ENCODE measurements around the gene BCKDHA.

BCKDHA gene

DNA sequence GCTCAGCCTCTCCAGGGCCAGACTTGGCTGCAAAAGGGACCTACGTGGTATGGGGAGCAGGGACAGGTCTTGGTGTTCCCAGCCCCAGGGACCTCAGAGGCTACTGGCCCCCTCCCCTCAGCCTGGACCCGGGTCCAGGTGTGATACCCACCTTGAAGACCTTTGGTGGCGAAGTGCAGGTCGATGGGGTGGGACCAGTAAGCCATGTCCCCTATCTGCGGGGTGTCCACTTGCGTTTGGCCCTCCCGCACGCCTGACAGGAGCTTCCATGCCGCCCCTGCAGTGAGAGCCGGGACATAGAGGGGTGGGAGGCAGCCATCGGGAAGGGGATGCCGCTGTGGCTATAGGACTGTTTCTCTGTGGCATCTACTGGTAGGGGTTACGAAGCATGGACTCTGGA is 39.9 kb upstream of the BCKDHA start:
- TF ChIP-seq, protein P1, sequence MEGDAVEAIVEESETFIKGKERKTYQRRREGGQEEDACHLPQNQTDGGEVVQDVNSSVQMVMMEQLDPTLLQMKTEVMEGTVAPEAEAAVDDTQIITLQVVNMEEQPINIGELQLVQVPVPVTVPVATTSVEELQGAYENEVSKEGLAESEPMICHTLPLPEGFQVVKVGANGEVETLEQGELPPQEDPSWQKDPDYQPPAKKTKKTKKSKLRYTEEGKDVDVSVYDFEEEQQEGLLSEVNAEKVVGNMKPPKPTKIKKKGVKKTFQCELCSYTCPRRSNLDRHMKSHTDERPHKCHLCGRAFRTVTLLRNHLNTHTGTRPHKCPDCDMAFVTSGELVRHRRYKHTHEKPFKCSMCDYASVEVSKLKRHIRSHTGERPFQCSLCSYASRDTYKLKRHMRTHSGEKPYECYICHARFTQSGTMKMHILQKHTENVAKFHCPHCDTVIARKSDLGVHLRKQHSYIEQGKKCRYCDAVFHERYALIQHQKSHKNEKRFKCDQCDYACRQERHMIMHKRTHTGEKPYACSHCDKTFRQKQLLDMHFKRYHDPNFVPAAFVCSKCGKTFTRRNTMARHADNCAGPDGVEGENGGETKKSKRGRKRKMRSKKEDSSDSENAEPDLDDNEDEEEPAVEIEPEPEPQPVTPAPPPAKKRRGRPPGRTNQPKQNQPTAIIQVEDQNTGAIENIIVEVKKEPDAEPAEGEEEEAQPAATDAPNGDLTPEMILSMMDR (IDR thresholded peaks at IDR 0.05; ENCODE audit: low read depth, low read length, missing control alignments), result no peak
- no peak overlapping the region for H3K27ac ChIP-seq
- in situ Hi-C loops (cut with HindIII; ENCODE audit: low pct_ligation_motif_present, low sequenced_read_pairs), result no loop called here

DNA sequence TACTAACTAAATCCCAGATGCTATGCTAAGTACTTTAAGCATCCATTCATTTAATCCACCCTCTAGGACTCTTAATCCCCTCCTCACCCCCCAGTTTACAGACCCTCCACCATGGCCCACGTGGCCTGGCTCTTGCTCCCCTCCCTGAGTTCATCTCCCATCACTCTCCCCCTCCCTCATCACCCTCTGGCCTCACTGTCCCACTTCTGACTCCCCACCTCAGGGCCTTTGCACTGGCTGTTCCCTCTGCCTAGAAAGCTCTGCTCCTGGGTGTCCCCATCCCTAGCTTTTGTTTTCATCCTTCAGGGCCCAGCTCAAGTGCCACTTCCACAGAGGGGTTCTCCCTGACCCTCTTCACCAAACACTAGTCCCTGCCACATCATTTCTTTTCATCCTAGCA is 37.9 kb upstream of the BCKDHA start:
- no peaks in the 10 kb centered on the region for H3K27me3 ChIP-seq (replicated peaks)
- H3K27ac ChIP-seq, result no peak overlapping the region
- in situ Hi-C loops (cut with HindIII; ENCODE audit: low pct_ligation_motif_present, low sequenced_read_pairs), result no loop called here
- H3K4me3 ChIP-seq (ENCODE audit: low read depth, low read length), result no peak overlapping the region
- TF ChIP-seq, protein P1 (IDR thresholded peaks at IDR 0.05; ENCODE audit: low read depth, low read length, missing control alignments), result no peak
- no peak for DNase-seq
- no peaks in the 10 kb centered on the region for H3K36me3 ChIP-seq (replicated peaks)

More for the DNA sequence above, 39.9 kb upstream of the BCKDHA start:
- no peaks in the 10 kb centered on the region for H3K36me3 ChIP-seq (replicated peaks)
- no peak overlapping the region for H3K4me3 ChIP-seq (ENCODE audit: low read depth, low read length)
- DNase-seq, result no peak
- H3K27me3 ChIP-seq (replicated peaks), result no peaks in the 10 kb centered on the region

DNA sequence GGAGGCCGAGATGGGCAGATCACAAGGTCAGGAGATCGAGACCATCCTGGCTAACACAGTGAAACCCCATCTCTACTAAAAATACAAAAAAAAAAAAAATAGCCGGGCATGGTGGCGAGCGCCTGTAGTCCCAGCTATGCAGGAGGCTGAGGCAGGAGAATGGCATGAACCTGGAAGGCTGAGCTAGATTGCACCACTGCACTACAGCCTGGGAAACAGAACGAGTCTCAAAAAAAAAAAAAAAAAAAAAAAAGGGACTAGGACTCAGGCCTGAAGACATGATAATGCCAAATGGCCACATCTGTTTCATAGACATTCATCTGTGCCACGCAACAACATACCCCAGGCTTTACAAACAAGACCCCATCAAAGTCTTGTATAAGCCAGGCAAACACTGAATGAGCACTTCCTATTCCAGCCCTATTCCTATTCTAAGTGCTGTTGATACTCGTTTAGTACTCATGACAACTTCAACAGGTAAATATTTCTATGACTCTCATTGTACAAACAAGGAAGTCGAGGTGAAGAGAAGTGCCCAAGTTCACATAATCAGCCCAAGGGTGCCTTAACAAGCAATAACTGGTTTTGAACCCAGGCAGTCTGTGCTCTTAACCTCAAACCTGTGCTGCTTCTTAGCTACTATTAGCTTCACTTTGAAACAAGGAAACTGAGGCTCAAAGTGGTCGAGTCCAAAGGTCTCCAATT is 35.3 kb upstream of the BCKDHA start:
- TF ChIP-seq, protein P1 (IDR thresholded peaks at IDR 0.05; ENCODE audit: low read depth, low read length, missing control alignments), result no peak
- DNase-seq, result no peak
- in situ Hi-C loops (cut with HindIII; ENCODE audit: low pct_ligation_motif_present, low sequenced_read_pairs), result no loop called here
- Histone ChIP-seq H3K4me3 (ENCODE audit: low read depth, low read length) (no peak overlapping the region), H3K27ac (no peak overlapping the region), H3K27me3 (replicated peaks) (no peaks in the 10 kb centered on the region), H3K36me3 (replicated peaks) (no peaks in the 10 kb centered on the region)

DNA sequence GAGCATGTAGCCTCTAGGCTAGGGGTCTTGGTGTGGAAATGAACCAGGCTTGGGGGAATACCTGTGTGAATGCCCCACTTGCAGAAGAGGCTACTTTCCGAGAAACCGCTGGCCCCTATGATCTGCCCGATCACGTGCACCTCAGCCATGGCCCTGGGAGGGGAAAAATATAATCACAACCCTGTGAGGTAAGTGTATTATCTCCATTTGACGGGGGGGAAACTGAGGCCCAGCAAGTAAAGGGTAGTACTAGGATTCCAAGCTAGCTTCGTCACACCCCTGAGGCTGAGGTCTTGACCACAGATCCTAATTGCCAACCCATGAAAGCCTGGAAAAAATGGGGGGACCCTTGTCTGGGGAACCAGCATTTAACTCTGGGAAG is 34.3 kb upstream of the BCKDHA start:
- Histone ChIP-seq H3K27me3 (replicated peaks) (no peaks in the 10 kb centered on the region), H3K4me3 (ENCODE audit: low read depth, low read length) (peak overlapping the region; percentile 79), H3K36me3 (replicated peaks) (no peaks in the 10 kb centered on the region), H3K27ac (peak overlapping the region; percentile 100)
- in situ Hi-C loops (cut with HindIII; ENCODE audit: low pct_ligation_motif_present, low sequenced_read_pairs), result no loop called here
- TF ChIP-seq, protein P1 (IDR thresholded peaks at IDR 0.05; ENCODE audit: low read depth, low read length, missing control alignments), result no peak
- DNase-seq, result no peak

DNA sequence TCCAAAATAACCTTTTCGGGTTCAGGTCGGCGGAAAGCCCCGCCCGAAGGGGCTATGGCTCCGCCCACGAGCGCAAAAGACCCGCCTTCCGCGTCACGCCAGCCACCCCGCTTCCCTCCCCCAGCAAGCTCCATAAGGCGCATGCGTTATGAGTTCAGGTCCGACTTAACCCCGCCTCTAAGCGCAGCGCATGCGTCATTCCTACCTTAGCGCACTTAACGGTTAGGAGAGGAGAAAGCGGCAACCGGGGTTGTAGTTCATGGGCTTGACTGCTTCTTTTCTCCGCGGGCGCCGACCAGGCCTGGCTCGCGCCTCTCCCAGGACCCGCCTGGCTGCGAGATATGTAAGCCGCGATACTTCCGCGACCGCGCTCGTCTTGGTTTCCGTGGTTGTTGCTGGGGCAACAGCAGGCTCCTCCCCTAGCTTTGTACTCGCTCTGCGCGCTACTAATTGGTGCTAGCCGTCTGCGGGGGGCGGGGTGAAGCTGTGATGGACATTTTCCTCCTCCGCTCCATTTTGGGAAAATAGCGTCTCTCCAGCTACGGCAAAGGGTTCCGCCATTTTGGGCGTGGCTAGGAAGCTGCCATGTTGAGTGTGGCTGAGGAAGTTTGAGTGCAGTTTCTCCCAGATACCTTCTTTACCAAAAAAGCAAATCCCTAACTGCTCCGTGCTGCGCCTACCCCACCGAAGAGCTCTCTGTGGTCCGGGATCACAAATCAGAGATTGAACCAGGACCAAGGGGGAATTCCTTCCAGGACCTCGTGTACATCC is 33.7 kb upstream of the BCKDHA start, which contains the start of gene B9D2:
B9D2 (minus strand) TSS at position 397 of the 771 bp plus-strand sequence. CDS start 630 bp downstream, outside the sequence.
- in situ Hi-C loops (cut with HindIII; ENCODE audit: low pct_ligation_motif_present, low sequenced_read_pairs), result no loop called here

More for the DNA sequence above, 33.7 kb upstream of the BCKDHA start, which contains the start of gene B9D2:
- peak; percentile 98 for DNase-seq
- no peaks in the 10 kb centered on the region for H3K27me3 ChIP-seq (replicated peaks)
- H3K36me3 ChIP-seq (replicated peaks), result no peaks in the 10 kb centered on the region
- H3K4me3 ChIP-seq (ENCODE audit: low read depth, low read length), result peak within 1 kb of the TSS; percentile 79
- TF ChIP-seq, protein P1 (IDR thresholded peaks at IDR 0.05; ENCODE audit: low read depth, low read length, missing control alignments), result no peak
- H3K27ac ChIP-seq, result peak within 1 kb of the TSS; percentile 100

Measured in brain microvascular endothelial cell (primary cell).